ENCODE measurements around the gene PTPRJ.
"Not testable (repeated sequence)": the region's sequence is repeated elsewhere in the genome, so short reads cannot be mapped to it uniquely, and the experiment has no call there.

The PTPRJ gene

GRCh38 chr11:47980088-47980906 lies at the start of gene PTPRJ:
PTPRJ (plus strand) TSS chr11:47980559; CDS start chr11:47980913, 354 bp downstream.
- DNase-seq = no peak

- no peak for DNase-seq
Observed at GRCh38 chr11:47932544-47932943, 47.8 kb upstream of the PTPRJ start.

- DNase-seq = not testable (repeated sequence)
Observed at GRCh38 chr11:47933797-47934196, 46.6 kb upstream of the PTPRJ start.

- DNase-seq = no peak
Observed at GRCh38 chr11:47938791-47939560, 41.4 kb upstream of the PTPRJ start.

- DNase-seq = no peak
Observed at GRCh38 chr11:47940904-47941649, 39.3 kb upstream of the PTPRJ start.

- no peak for DNase-seq
Observed at GRCh38 chr11:47941907-47942558, 38.3 kb upstream of the PTPRJ start.

- no peak for DNase-seq
Observed at GRCh38 chr11:47943721-47944586, 36.4 kb upstream of the PTPRJ start.

GRCh38 chr11:47944632-47945031 lies 35.7 kb upstream of the PTPRJ start:
- no peak for DNase-seq

- DNase-seq = peak; percentile 54
Observed at GRCh38 chr11:47946682-47947559, 33.4 kb upstream of the PTPRJ start.

GRCh38 chr11:47948137-47948536 lies 32.2 kb upstream of the PTPRJ start:
- DNase-seq = no peak

GRCh38 chr11:47949001-47949675 lies 31.2 kb upstream of the PTPRJ start:
- DNase-seq = not testable (repeated sequence)

GRCh38 chr11:47950396-47950795 lies 30.0 kb upstream of the PTPRJ start:
- no peak for DNase-seq

- not testable (repeated sequence) for DNase-seq
Observed at GRCh38 chr11:47951504-47951903, 28.9 kb upstream of the PTPRJ start.

- DNase-seq = no peak
Observed at GRCh38 chr11:47955061-47955755, 25.2 kb upstream of the PTPRJ start.

- DNase-seq = no peak
Observed at GRCh38 chr11:47960015-47960414, 20.3 kb upstream of the PTPRJ start.

GRCh38 chr11:47961383-47961782 lies 19.0 kb upstream of the PTPRJ start:
- DNase-seq = no peak

- DNase-seq = no peak
Observed at GRCh38 chr11:47964546-47964945, 15.8 kb upstream of the PTPRJ start.

GRCh38 chr11:47967577-47968525 lies 12.5 kb upstream of the PTPRJ start:
- DNase-seq = no peak

Data from GF-D8 (cell line).